Gastrocnemius medialis (tissue), 4 donors: ENCODE results near the gene ZNF316. TPM values are rescaled to one million over a fixed set of nuclear protein-coding genes. Genes with fewer than 3 reads are reported as not detected.

ENCODE experiments used
- ATAC-seq, 2 donors: fragments of 150-250 bp; one replicate each; pipeline ENCODE4 v1.9.1; 2016
- DNase-seq, 2 donors: peaks; one replicate each; pipeline ENCODE4 v3.0.0-alpha.2; 2019
- H3K27ac ChIP-seq, 4 donors: fragments of 200-600 bp; sonication (generic); 1 replicate in 1 of 4; 2 replicates in 3 of 4; pipeline ENCODE4 v1.5.1; 2016 to 2018; ENCODE audit warnings: mild to moderate bottlenecking in 2 of 4, moderate library complexity in 1 of 4
- H3K27me3 ChIP-seq, 3 donors: fragments of 200-600 bp; sonication (generic) in 2 of 3; 1 replicate in 1 of 3; 2 replicates in 2 of 3; pipeline versions ENCODE4 v1.5.1 to v1.6.0; 2016 to 2019; ENCODE audit warnings: mild to moderate bottlenecking in 1 of 3, moderate library complexity in 1 of 3
- H3K36me3 ChIP-seq, 2 donors: fragments of 200-600 bp; sonication (generic) in 1 of 2; one replicate each; pipeline ENCODE4 v1.5.1; 2017 to 2018
- H3K4me1 ChIP-seq, 2 donors: fragments of 200-600 bp; sonication (generic) in 1 of 2; one replicate each; pipeline ENCODE4 v1.5.1; 2016 to 2017; ENCODE audit warnings: mild to moderate bottlenecking in 2 of 2
- H3K4me3 ChIP-seq, 4 donors: fragments of 200-600 bp; sonication (generic) in 3 of 4; 1 replicate in 1 of 4; 2 replicates in 3 of 4; pipeline ENCODE4 v1.5.1; 2016 to 2019; ENCODE audit warnings: mild to moderate bottlenecking in 2 of 4
- H3K9me3 ChIP-seq, 3 donors: fragments of 200-600 bp; sonication (generic) in 2 of 3; 1 replicate in 1 of 3; 2 replicates in 2 of 3; pipeline ENCODE4 v1.5.1; 2016 to 2019
- CTCF ChIP-seq, 5 experiments: fragments of 450-650 bp in 3 of 5; fragments of 200-600 bp in 2 of 5; sonication (generic) in 2 of 5; IDR thresholded peaks in 4 of 5; conservative IDR thresholded peaks in 1 of 5; 1 replicate in 4 of 5; 2 replicates in 1 of 5; pipeline ENCODE4 v1.5.1; 2016 to 2019; ENCODE audit warnings: antibody characterized with exemption in 5 of 5, mild to moderate bottlenecking in 3 of 5, moderate library complexity in 3 of 5
- POLR2A ChIP-seq, 2 donors: fragments of 450-650 bp; IDR thresholded peaks; one replicate each; pipeline ENCODE4 v1.6.1; 2017; ENCODE audit warnings: antibody characterized with exemption in 2 of 2, mild to moderate bottlenecking in 2 of 2, moderate library complexity in 2 of 2
- in situ Hi-C, 4 donors: fragments of 200-750 bp; cut with MboI; loops; one replicate each; pipeline versions ENCODE4 v1.15.0 to v1.8.0; 2017; ENCODE audit warnings: low sequenced_read_pairs in 4 of 4
- intact Hi-C: fragments of 100-400 bp; cut with DNase I; formaldehyde crosslinking; loops from one replicate; pipeline ENCODE4 v1.15.1; 2023; ENCODE audit warnings: low total_unique reads
- total RNA-seq, 4 donors: library from RNA; depleted of rRNA; stranded (reverse); fragments of >200 nt; gene quantifications; one replicate each; pipeline versions ENCODE4 v1.1.0 to v1.2.3, GENCODE V29; 2016

Gene ZNF316
- total RNA-seq, 4 donors from 2014 or later = 11.4 to 19.1 (median 18.1) TPM

GRCh38 chr7:6590645-6591110 lies 46.4 kb upstream of the ZNF316 start:
- in situ Hi-C loops = no loop called here
- Histone ChIP-seq H3K27ac (peak overlapping the region; percentile 68 to 90 (median 82)), H3K27me3 (no peaks in the 10 kb centered on the region), H3K9me3 (no peaks in the 10 kb centered on the region), H3K4me1 (peaks cover 14 to 15% of the 10 kb centered on the region in 2 donors), H3K4me3 (peak overlapping the region; percentile 71 to 90 (median 82)), H3K36me3 (peaks cover 0 to 68% of the 10 kb centered on the region in 2 donors)
- DNase-seq (no peak), ATAC-seq (peak in 1 of 2 donors; percentile 28)
- TF ChIP-seq CTCF (IDR thresholded peaks at IDR 0.05 in 4 of 5, conservative IDR thresholded peaks at IDR 0.05 in 1 of 5) (no peak), POLR2A (IDR thresholded peaks at IDR 0.05) (no peak)
- intact Hi-C loops = loop anchor here (1.0 to 5.0 kb wide), 3 partner anchors 13 to 1707 kb away; partner anchors contain the start of genes ZDHHC4 and ZNF12

- no peak overlapping the region for H3K4me3 ChIP-seq
- H3K27ac ChIP-seq = no peak overlapping the region
- intact Hi-C loops (no loop called here), in situ Hi-C loops (no loop called here)
- ATAC-seq = no peak
- H3K4me1 ChIP-seq = no peaks in the 10 kb centered on the region
- no peak for DNase-seq
- H3K27me3 ChIP-seq = no peaks in the 10 kb centered on the region
- no peaks in the 10 kb centered on the region for H3K9me3 ChIP-seq
- H3K36me3 ChIP-seq = peaks cover 0 to 84% of the 10 kb centered on the region in 2 donors
- TF ChIP-seq CTCF (IDR thresholded peaks at IDR 0.05 in 4 of 5, conservative IDR thresholded peaks at IDR 0.05 in 1 of 5) = no peak
- TF ChIP-seq POLR2A (IDR thresholded peaks at IDR 0.05) = no peak
These were observed 37.0 kb upstream of the ZNF316 start for GRCh38 chr7:6600093-6600492.

GRCh38 chr7:6604458-6604857 lies 32.7 kb upstream of the ZNF316 start:
- ATAC-seq = no peak
- in situ Hi-C loops (no loop called here), intact Hi-C loops (no loop called here)
- no peaks in the 10 kb centered on the region for H3K9me3 ChIP-seq
- H3K4me3 ChIP-seq = no peak overlapping the region
- no peak overlapping the region for H3K27ac ChIP-seq
- H3K4me1 ChIP-seq = no peaks in the 10 kb centered on the region
- no peak for TF ChIP-seq POLR2A (IDR thresholded peaks at IDR 0.05)
- no peak for TF ChIP-seq CTCF (IDR thresholded peaks at IDR 0.05 in 4 of 5, conservative IDR thresholded peaks at IDR 0.05 in 1 of 5)
- no peaks in the 10 kb centered on the region for H3K27me3 ChIP-seq
- DNase-seq = no peak
- peaks cover 0 to 64% of the 10 kb centered on the region in 2 donors for H3K36me3 ChIP-seq

- Histone ChIP-seq H3K27me3 (no peaks in the 10 kb centered on the region), H3K4me3 (no peak overlapping the region), H3K27ac (no peak overlapping the region), H3K9me3 (no peaks in the 10 kb centered on the region), H3K36me3 (peaks cover 0 to 40% of the 10 kb centered on the region in 2 donors), H3K4me1 (no peaks in the 10 kb centered on the region)
- in situ Hi-C loops (no loop called here), intact Hi-C loops (no loop called here)
- no peak for TF ChIP-seq POLR2A (IDR thresholded peaks at IDR 0.05)
- no peak for TF ChIP-seq CTCF (IDR thresholded peaks at IDR 0.05 in 4 of 5, conservative IDR thresholded peaks at IDR 0.05 in 1 of 5)
- DNase-seq (no peak), ATAC-seq (no peak)
These were observed 30.1 kb upstream of the ZNF316 start for GRCh38 chr7:6606866-6607583.
